HepG2 (cell line): ENCODE measurements around the gene SFXN1. TPM values are rescaled to one million over a fixed set of nuclear protein-coding genes. Genes with fewer than 3 reads are reported as not detected.

Source experiments
- ATAC-seq: fragments of 200-7000 bp; cut with Tn5 transposase; 3 replicates; pipeline ENCODE4 v1.9.1; 2020; ENCODE audit warnings: mild to moderate bottlenecking, moderate library complexity
- BruUV-seq: library from RNA; stranded (reverse); fragments of 400-500 nt; replicated peaks from 2 replicates; lab custom pipeline; 2021; lab: Mats Ljungman, UMichigan
- CTCF ChIA-PET: fragments of 300-600 bp; formaldehyde crosslinking; extraction: SDS; loops from one replicate; lab custom pipeline; 2021; ENCODE audit warnings: low total read pairs, inconsistent platforms, low intra/inter-chr PET ratio; lab: Yijun Ruan, JAX
- POLR2A ChIA-PET: fragments of 350-600 bp; sonication (Branson Sonifier 250); formaldehyde crosslinking; loops from one replicate; lab custom pipeline; 2020; ENCODE audit warnings: antibody characterized with exemption, inconsistent platforms; lab: Yijun Ruan, JAX
- DNase-seq: peaks from one replicate; pipeline ENCODE4 v3.0.0-alpha.2; 2015; ENCODE audit warnings: low spot score
- FAIRE-seq: peaks from 3 replicates; lab custom pipeline; 2011; peaks lifted over from hg19 to GRCh38; lab: Jason Lieb, UNC
- H2AFZ ChIP-seq: one replicate; pipeline ENCODE4 v1.6.1; 2011; ENCODE audit warnings: low read length, inconsistent platforms
- H3K27ac ChIP-seq: fragments of 300-600 bp; 3 replicates; pipeline ENCODE4 v1.8.0; 2011; ENCODE audit warnings: mixed run types, mild to moderate bottlenecking, mixed read lengths, low read length, inconsistent platforms; ENCODE audit not compliant: insufficient read depth; ENCODE audit errors: extremely low read length
- H3K27me3 ChIP-seq, 2 experiments: fragments of 200-600 bp in 1 of 2; 2 replicates in 1 of 2; 3 replicates in 1 of 2; pipeline versions ENCODE4 v1.6.0 to v1.8.0; 2011; ENCODE audit warnings: low read length in 2 of 2, mild to moderate bottlenecking in 2 of 2, moderate library complexity in 2 of 2, inconsistent platforms in 1 of 2; ENCODE audit not compliant: insufficient read depth in 2 of 2, control insufficient read depth in 1 of 2
- H3K36me3 ChIP-seq, 2 experiments: fragments of 200-600 bp in 1 of 2; replicated peaks in 1 of 2; 2 replicates in 1 of 2; 3 replicates in 1 of 2; pipeline versions ENCODE4 v1.5.1 to v1.8.0; 2011; ENCODE audit warnings: low read length in 2 of 2, inconsistent platforms in 1 of 2; ENCODE audit not compliant: insufficient read depth in 2 of 2, control insufficient read depth in 1 of 2
- H3K4me1 ChIP-seq: 2 replicates; pipeline ENCODE4 v1.5.1; 2012; ENCODE audit warnings: low read length, inconsistent platforms; ENCODE audit not compliant: insufficient read depth
- H3K4me2 ChIP-seq: 2 replicates; pipeline ENCODE4 v1.6.0; 2011; ENCODE audit warnings: low read depth, low read length, inconsistent platforms
- H3K4me3 ChIP-seq, 3 experiments: fragments of 200-600 bp in 1 of 3; sonication (generic), shearing (Covaris generic) in 1 of 3; replicated peaks in 1 of 3; 2 replicates each; pipeline ENCODE4 v1.5.1; 2011 to 2016; ENCODE audit warnings: low read length in 3 of 3, inconsistent platforms in 2 of 3, low read depth in 2 of 3, mild to moderate bottlenecking in 2 of 3, control low read depth in 1 of 3, mixed read lengths in 1 of 3; ENCODE audit not compliant: insufficient read depth in 1 of 3
- H3K79me2 ChIP-seq: one replicate; pipeline ENCODE4 v1.6.1; 2011; ENCODE audit warnings: low read length, inconsistent platforms; ENCODE audit not compliant: insufficient read depth
- H3K9ac ChIP-seq: 2 replicates; pipeline ENCODE4 v1.6.0; 2011; ENCODE audit warnings: mild to moderate bottlenecking, low read depth, low read length, inconsistent platforms; ENCODE audit not compliant: insufficient read depth
- H3K9me3 ChIP-seq: 2 replicates; pipeline ENCODE4 v1.5.1; 2012; ENCODE audit warnings: mild to moderate bottlenecking, low read length
- H4K20me1 ChIP-seq: 2 replicates; pipeline ENCODE4 v1.6.0; 2011; ENCODE audit warnings: inconsistent platforms, mild to moderate bottlenecking, low read length, moderate library complexity; ENCODE audit not compliant: insufficient read depth
- ZMAT5 ChIP-seq: sonication (generic); formaldehyde crosslinking; IDR thresholded peaks from 2 replicates; pipeline ENCODE4 v1.5.0; 2020; ENCODE audit warnings: mild to moderate bottlenecking, low read depth, missing genetic modification reagents, borderline replicate concordance
- ZNF572 ChIP-seq: sonication (generic); formaldehyde crosslinking; IDR thresholded peaks from 2 replicates; pipeline ENCODE4 v1.5.1; 2020; ENCODE audit warnings: mild to moderate bottlenecking, missing genetic modification reagents
- WGBS: methylation state at CpG from one replicate; pipeline ENCODE4 v1.1.6; 2017; ENCODE audit warnings: low lambda C conversion rate; 5-methylcytosine and 5-hydroxymethylcytosine counted together
- in situ Hi-C: cut with HindIII; loops from 2 replicates; pipeline ENCODE4 v1.10.0; 2017; ENCODE audit warnings: low pct_unique_long_range_greater_than_20kb; ENCODE audit not compliant: extremely low pct_ligation_motif_present
- intact Hi-C: fragments of 100-400 bp; cut with micrococcal nuclease; formaldehyde crosslinking; loops from one replicate; pipeline ENCODE4 v1.10.0; 2022; ENCODE audit not compliant: unreplicated experiment
- polyA plus RNA-seq, 8 experiments: library from polyadenylated mRNA; depleted of rRNA in 3 of 8; stranded (reverse) in 7 of 8; unstranded in 1 of 8; fragments of >200 nt; fragmentation: Illumina TruSeq in 4 of 8; extraction: Trizol in 4 of 8; gene quantifications; 2 replicates each; pipeline versions ENCODE4 v1.2.1 to v1.2.3, GENCODE V29; 2011 to 2016; ENCODE audit warnings: low read depth in 4 of 8, missing spikeins in 1 of 8, mixed read lengths in 1 of 8; ENCODE audit not compliant: insufficient read depth in 1 of 8
- total RNA-seq, 5 experiments: library from RNA; depleted of rRNA; stranded (reverse); fragments of >200 nt; fragmentation: Illumina TruSeq; extraction: Trizol; gene quantifications; 2 replicates each; pipeline ENCODE4 v1.2.3, GENCODE V29; 2016; ENCODE audit warnings: low read depth in 1 of 5
- TF ChIP-seq, protein P1 (sequence below): sonication (generic); formaldehyde crosslinking; IDR thresholded peaks from 2 replicates; pipeline ENCODE4 v1.5.1; 2020; ENCODE audit warnings: mild to moderate bottlenecking, missing genetic modification reagents, moderate library complexity

The SFXN1 gene
- total and polyA plus RNA-seq, 2 of the 13 experiments (the other 11 are each of a cell fraction or from before 2014, with no cell fraction given), result 122 to 135 TPM

DNA sequence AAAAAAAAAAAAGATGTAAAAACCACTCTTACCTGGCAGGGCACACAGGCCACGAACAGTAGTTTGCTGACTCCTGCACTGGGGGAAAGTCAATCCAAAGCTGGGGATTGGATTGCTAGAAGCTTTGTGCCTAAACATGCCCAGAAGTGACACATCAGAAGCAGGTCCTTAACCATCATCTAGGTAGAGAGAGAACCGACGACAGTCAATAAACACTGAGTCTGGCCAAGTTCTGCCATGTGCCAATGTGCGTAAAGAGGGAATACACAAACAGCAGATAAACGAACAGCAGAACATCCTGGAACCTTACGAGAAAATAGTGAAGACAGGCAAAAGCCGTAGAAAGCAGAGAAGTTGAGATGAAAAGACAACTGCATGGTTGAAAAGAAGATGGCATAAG is 14.9 kb downstream of the SFXN1 start (continued):
- TF ChIP-seq, protein P1, sequence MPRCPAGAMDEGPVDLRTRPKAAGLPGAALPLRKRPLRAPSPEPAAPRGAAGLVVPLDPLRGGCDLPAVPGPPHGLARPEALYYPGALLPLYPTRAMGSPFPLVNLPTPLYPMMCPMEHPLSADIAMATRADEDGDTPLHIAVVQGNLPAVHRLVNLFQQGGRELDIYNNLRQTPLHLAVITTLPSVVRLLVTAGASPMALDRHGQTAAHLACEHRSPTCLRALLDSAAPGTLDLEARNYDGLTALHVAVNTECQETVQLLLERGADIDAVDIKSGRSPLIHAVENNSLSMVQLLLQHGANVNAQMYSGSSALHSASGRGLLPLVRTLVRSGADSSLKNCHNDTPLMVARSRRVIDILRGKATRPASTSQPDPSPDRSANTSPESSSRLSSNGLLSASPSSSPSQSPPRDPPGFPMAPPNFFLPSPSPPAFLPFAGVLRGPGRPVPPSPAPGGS (CRISPR knock-in tag), result no peak
- TF ChIP-seq, all 625 proteins: peak for 0

- Histone ChIP-seq H3K9ac (no peak overlapping the region), H3K9me3 (no peaks in the 10 kb centered on the region), H4K20me1 (peaks cover 41% of the 10 kb centered on the region), H3K4me2 (no peak overlapping the region), H3K27ac (no peak overlapping the region), H3K4me3 (no peak overlapping the region), H3K27me3 (no peaks in the 10 kb centered on the region), H3K79me2 (peaks cover 29% of the 10 kb centered on the region), H3K4me1 (no peaks in the 10 kb centered on the region), H3K36me3 (peaks cover 27 to 68% of the 10 kb centered on the region in 2 experiments), H2AFZ (no peak overlapping the region)
- BruUV-seq, result no TSS peak
- in situ Hi-C loops, result no loop called here
- 98% methylated on average over 8 of the region's 8 CpGs for WGBS
- TF ChIP-seq ZMAT5 (CRISPR knock-in tag) (no peak), ZNF572 (CRISPR knock-in tag) (no peak)
- CTCF ChIA-PET, result no interaction called here
- intact Hi-C loops, result no loop called here
- ATAC-seq, result no peak
- no peak for FAIRE-seq
- no peak for DNase-seq
- POLR2A ChIA-PET, result no interaction called here
Measured at GRCh38 chr5:175493726-175494125, 15.4 kb downstream of the SFXN1 start.
